Measurements from ENCODE around the gene RPE65.

GRCh38 chr1:68421350-68421749 is 28.4 kb downstream of the RPE65 start:
- TF ChIP-seq CTCF (IDR thresholded peaks at IDR 0.05) = no peak
- no peak for TF ChIP-seq POLR2A (IDR thresholded peaks at IDR 0.05)
